ENCODE results near the gene OR2D2. TPM values are rescaled to one million over a fixed set of nuclear protein-coding genes. Genes with fewer than 3 reads are reported as not detected.

The OR2D2 gene
- total and polyA plus RNA-seq, 10 of the 15 experiments (the other 5 are each of a cell fraction or from before 2014, with no cell fraction given): not detected

GRCh38 chr11:6889835-6890234 lies 2.5 kb downstream of the OR2D2 start (continued):
- TF ChIP-seq CUX1 (IDR thresholded peaks at IDR 0.05; ENCODE audit: insufficient replicate concordance, low read depth, low read length) (no peak), BCL3 (IDR thresholded peaks at IDR 0.05; ENCODE audit: borderline replicate concordance, insufficient read depth, low read depth, low read length, poor library complexity, severe bottlenecking) (no peak), EGR1 (IDR thresholded peaks at IDR 0.05; ENCODE audit: borderline replicate concordance in 1 of 2, low read depth in 2 of 2, low read length in 2 of 2) (no peak)

GRCh38 chr11:6888830-6889229 lies 3.5 kb downstream of the OR2D2 start:
- Histone ChIP-seq H3K36me3 (ENCODE audit: control insufficient read depth in 2 of 2, insufficient read depth in 2 of 2, low read length in 1 of 2) (no peaks in the 10 kb centered on the region), H3K79me2 (ENCODE audit: control insufficient read depth, insufficient read depth, low read length) (no peaks in the 10 kb centered on the region), H3K9me3 (replicated peaks; ENCODE audit: control insufficient read depth, insufficient read depth, low read length) (no peaks in the 10 kb centered on the region), H3K4me2 (ENCODE audit: control insufficient read depth, insufficient read depth) (no peak overlapping the region), H3K9ac (ENCODE audit: control insufficient read depth, insufficient read depth, low read length) (no peak overlapping the region), H3K4me3 (no peak overlapping the region), H3K27ac (ENCODE audit: control insufficient read depth, insufficient read depth) (no peak overlapping the region), H3K27me3 (replicated peaks in 1 of 2; ENCODE audit: control insufficient read depth in 2 of 2, insufficient read depth in 2 of 2, low read length in 1 of 2) (no peaks in the 10 kb centered on the region), H4K20me1 (ENCODE audit: control insufficient read depth, insufficient read depth) (no peaks in the 10 kb centered on the region), H3K4me1 (ENCODE audit: control insufficient read depth, insufficient read depth, low read length) (no peaks in the 10 kb centered on the region), H2AFZ (ENCODE audit: control insufficient read depth, low read depth, low read length) (no peak overlapping the region)
- ChIA-PET RAD21 (ENCODE audit: unreplicated experiment) (no interaction called here), CTCF (interaction anchor here (1.4 kb wide), 1 partner anchor 12 kb away, joined by 4 read pairs; no protein-coding TSS in a partner anchor), POLR2A (no interaction called here), SMC1A (ENCODE audit: uncharacterized antibody, unreplicated experiment) (interaction anchor here (0.8 kb wide), 1 partner anchor 10 kb away, joined by 3 read pairs; no protein-coding TSS in a partner anchor)
- FAIRE-seq (no peak), ATAC-seq (no peak), DNase-seq (ENCODE audit: low read depth, low spot score) (no peak)
- WGBS (ENCODE audit: insufficient coverage, insufficient replicate concordance, low lambda C conversion rate, missing lambda C conversion rate): 28% methylated on average over 4 of the region's 4 CpGs
- no TSS peak for BruUV-seq (replicated peaks)
- intact Hi-C loops (cut with micrococcal nuclease; ENCODE audit: unreplicated experiment) (no loop called here), in situ Hi-C loops (cut with MboI) (no loop called here)
- TF ChIP-seq CHD4 (IDR thresholded peaks at IDR 0.05) (no peak), SPI1 (IDR thresholded peaks at IDR 0.05; ENCODE audit: borderline replicate concordance, insufficient read depth, low read depth, low read length) (no peak), TCF7 (IDR thresholded peaks at IDR 0.05; ENCODE audit: borderline replicate concordance) (no peak), MEF2B (IDR thresholded peaks at IDR 0.05; ENCODE audit: partially characterized antibody, poor library complexity, severe bottlenecking) (no peak), CTCF (IDR thresholded peaks at IDR 0.05 in 2 of 3, conservative IDR thresholded peaks at IDR 0.05 in 1 of 3; ENCODE audit: control insufficient read depth in 2 of 3, extremely low read depth in 1 of 3, insufficient read depth in 1 of 3, low read depth in 3 of 3, low read length in 3 of 3) (no peak), SRF (IDR thresholded peaks at IDR 0.05; ENCODE audit: low read depth in 2 of 2, low read length in 2 of 2) (no peak), ATF7 (IDR thresholded peaks at IDR 0.05; ENCODE audit: low read depth) (no peak)

Data from GM12878 (cell line).